Prostate gland (tissue), 2 donors: ENCODE data around the gene UBTD2.

Source experiments
- CTCF ChIP-seq, 4 experiments: fragments of 200-600 bp in 2 of 4; fragments of 450-650 bp in 2 of 4; sonication (generic) in 2 of 4; IDR thresholded peaks; 1 replicate in 3 of 4; 2 replicates in 1 of 4; pipeline ENCODE4 v1.5.1; 2016 to 2019; ENCODE audit warnings: antibody characterized with exemption in 4 of 4, mild to moderate bottlenecking in 2 of 4, moderate library complexity in 2 of 4
- POLR2A ChIP-seq: fragments of 450-650 bp; IDR thresholded peaks from one replicate; pipeline ENCODE4 v1.6.1; 2016; ENCODE audit warnings: antibody characterized with exemption, mild to moderate bottlenecking
- POLR2AphosphoS5 ChIP-seq: sonication (generic); formaldehyde crosslinking; IDR thresholded peaks from one replicate; pipeline ENCODE4 v1.6.1; 2017; ENCODE audit warnings: antibody characterized with exemption

GRCh38 chr5:172164769-172165212 lies 118.8 kb downstream of the UBTD2 start:
- no peak for TF ChIP-seq CTCF (IDR thresholded peaks at IDR 0.05)
- TF ChIP-seq POLR2A = no peak
- no peak for TF ChIP-seq POLR2AphosphoS5
